GM19240 (cell line): ENCODE results near the gene APOC1.
"Not testable (repeated sequence)": the region's sequence is repeated elsewhere in the genome, so short reads cannot be mapped to it uniquely, and the experiment has no call there.

Source experiments
- DNase-seq: peaks from one replicate; pipeline ENCODE4 v3.0.0; 2011; ENCODE audit warnings: low spot score; ENCODE audit not compliant: insufficient read length

The APOC1 gene

GRCh38 chr19:44889830-44890365 is 24.5 kb upstream of the APOC1 start:
- DNase-seq, result no peak

GRCh38 chr19:44890366-44891015 is 23.9 kb upstream of the APOC1 start:
- DNase-seq, result peak; percentile 94

GRCh38 chr19:44891016-44891882 is 23.2 kb upstream of the APOC1 start, which contains the start of gene TOMM40:
Gene TOMM40 (plus strand): TSS chr19:44891254. CDS start chr19:44891416, 162 bp downstream.
- no peak for DNase-seq

GRCh38 chr19:44892932-44893331 is 21.5 kb upstream of the APOC1 start:
- DNase-seq, result no peak

GRCh38 chr19:44893332-44894051 is 20.9 kb upstream of the APOC1 start:
- no peak for DNase-seq

- no peak for DNase-seq
Observed at GRCh38 chr19:44894052-44894400, 20.4 kb upstream of the APOC1 start.

GRCh38 chr19:44894946-44895345 is 19.5 kb upstream of the APOC1 start:
- DNase-seq, result no peak

GRCh38 chr19:44897835-44898234 is 16.6 kb upstream of the APOC1 start:
- no peak for DNase-seq

- no peak for DNase-seq
Observed at GRCh38 chr19:44900328-44901244, 13.8 kb upstream of the APOC1 start.

GRCh38 chr19:44903216-44903601 is 11.2 kb upstream of the APOC1 start:
- no peak for DNase-seq

- peak; percentile 77 for DNase-seq
Observed at GRCh38 chr19:44903602-44904425, 10.6 kb upstream of the APOC1 start.

- DNase-seq, result no peak
Observed at GRCh38 chr19:44904426-44904994, 9.9 kb upstream of the APOC1 start.

GRCh38 chr19:44905437-44906160 is 8.8 kb upstream of the APOC1 start, which contains the start of gene APOE:
Gene APOE (plus strand): TSS chr19:44905796. CDS start chr19:44906625, 829 bp downstream.
- no peak for DNase-seq

GRCh38 chr19:44907613-44908012 is 6.8 kb upstream of the APOC1 start:
- no peak for DNase-seq

- DNase-seq, result no peak
Observed at GRCh38 chr19:44908074-44908835, 6.2 kb upstream of the APOC1 start.

- DNase-seq, result no peak
Observed at GRCh38 chr19:44908836-44909261, 5.6 kb upstream of the APOC1 start.

- no peak for DNase-seq
Observed at GRCh38 chr19:44909775-44910174, 4.6 kb upstream of the APOC1 start.

- not testable (repeated sequence) for DNase-seq
Observed at GRCh38 chr19:44911896-44912295, 2.5 kb upstream of the APOC1 start.
